GM12878 (cell line): ENCODE measurements around the gene IMMP2L. TPM values are rescaled to one million over a fixed set of nuclear protein-coding genes. Genes with fewer than 3 reads are reported as not detected.
A peak's percentile ranks its signal among the peaks of the same experiment; 100 is the strongest.
"Not testable (repeated sequence)": the region's sequence is repeated elsewhere in the genome, so short reads cannot be mapped to it uniquely, and the experiment has no call there.

Experiments
- ATAC-seq: fragments of 200-7000 bp; cut with Tn5 transposase; 3 replicates; pipeline ENCODE4 v1.9.1; 2020; ENCODE audit warnings: mild to moderate bottlenecking, moderate library complexity
- BruUV-seq: library from RNA; stranded (reverse); fragments of 400-500 nt; replicated peaks from 2 replicates; lab custom pipeline; 2021; lab: Mats Ljungman, UMichigan
- CTCF ChIA-PET: fragments of 300-600 bp; sonication (Branson Sonifier 250); formaldehyde crosslinking; extraction: SDS; loops from one replicate; lab custom pipeline; 2021; ENCODE audit warnings: inconsistent platforms; lab: Yijun Ruan, JAX
- POLR2A ChIA-PET: fragments of 350-600 bp; formaldehyde crosslinking; extraction: SDS; loops from one replicate; lab custom pipeline; 2021; ENCODE audit warnings: inconsistent platforms; lab: Charles Lee
- RAD21 ChIA-PET: fragments of 300-600 bp; sonication (Branson Sonifier 250); formaldehyde crosslinking; loops from one replicate; lab custom pipeline; 2023; ENCODE audit warnings: antibody characterized with exemption; ENCODE audit not compliant: unreplicated experiment; lab: Charles Lee
- SMC1A ChIA-PET: fragments of 300-600 bp; sonication (Branson Sonifier 250); formaldehyde crosslinking; loops from one replicate; lab custom pipeline; 2023; ENCODE audit not compliant: unreplicated experiment, uncharacterized antibody; lab: Charles Lee
- DNase-seq: peaks from one replicate; pipeline ENCODE4 v3.0.0-alpha.2; 2011; ENCODE audit warnings: low read depth, low spot score
- FAIRE-seq: peaks from 3 replicates; lab custom pipeline; 2011; peaks lifted over from hg19 to GRCh38; lab: Jason Lieb, UNC
- H2AFZ ChIP-seq: 2 replicates; pipeline ENCODE4 v1.6.0; 2011; ENCODE audit warnings: low read depth, low read length, control low read depth; ENCODE audit not compliant: control insufficient read depth
- H3K27ac ChIP-seq: 2 replicates; pipeline ENCODE4 v1.5.1; 2011; ENCODE audit warnings: control low read depth; ENCODE audit not compliant: control insufficient read depth, insufficient read depth
- H3K27me3 ChIP-seq, 2 experiments: replicated peaks in 1 of 2; 2 replicates each; pipeline versions ENCODE4 v1.6.0 to v1.6.1; 2011; ENCODE audit warnings: low read length in 1 of 2; ENCODE audit not compliant: control insufficient read depth in 2 of 2, insufficient read depth in 2 of 2
- H3K36me3 ChIP-seq, 2 experiments: 2 replicates each; pipeline ENCODE4 v1.5.1; 2011; ENCODE audit warnings: low read length in 1 of 2; ENCODE audit not compliant: control insufficient read depth in 2 of 2, insufficient read depth in 2 of 2
- H3K4me1 ChIP-seq: 2 replicates; pipeline ENCODE4 v1.6.1; 2011; ENCODE audit warnings: mild to moderate bottlenecking, low read length, moderate library complexity, mixed read lengths; ENCODE audit not compliant: control insufficient read depth, insufficient read depth
- H3K4me2 ChIP-seq: 2 replicates; pipeline ENCODE4 v1.6.0; 2011; ENCODE audit warnings: control low read depth; ENCODE audit not compliant: control insufficient read depth, insufficient read depth
- H3K4me3 ChIP-seq: fragments of 200-600 bp; sonication (generic); 2 replicates; pipeline ENCODE4 v1.5.1; 2016
- H3K79me2 ChIP-seq: 2 replicates; pipeline ENCODE4 v1.6.0; 2011; ENCODE audit warnings: low read length; ENCODE audit not compliant: control insufficient read depth, insufficient read depth
- H3K9ac ChIP-seq: 2 replicates; pipeline ENCODE4 v1.8.0; 2011; ENCODE audit warnings: low read length, control low read depth, mixed read lengths; ENCODE audit not compliant: control insufficient read depth, insufficient read depth
- H3K9me3 ChIP-seq: replicated peaks from 3 replicates; pipeline ENCODE4 v1.5.1; 2011; ENCODE audit warnings: mild to moderate bottlenecking, low read length; ENCODE audit not compliant: control insufficient read depth, insufficient read depth
- H4K20me1 ChIP-seq: 2 replicates; pipeline ENCODE4 v1.6.0; 2011; ENCODE audit not compliant: control insufficient read depth, insufficient read depth
- CHD1 ChIP-seq: IDR thresholded peaks from 2 replicates; pipeline ENCODE4 v1.6.1; 2012; ENCODE audit warnings: low read depth, low read length, improper control_type of control experiment
- JUNB ChIP-seq: IDR thresholded peaks from 2 replicates; pipeline ENCODE4 v1.6.1; 2016; ENCODE audit warnings: antibody characterized with exemption, mild to moderate bottlenecking
- MTA3 ChIP-seq: IDR thresholded peaks from 2 replicates; pipeline ENCODE4 v1.6.1; 2012; ENCODE audit warnings: low read length, inconsistent platforms, borderline replicate concordance
- RAD21 ChIP-seq: IDR thresholded peaks from 2 replicates; pipeline ENCODE4 v1.6.1; 2011; ENCODE audit warnings: mild to moderate bottlenecking, low read depth, low read length, moderate library complexity; ENCODE audit not compliant: insufficient read depth
- YBX1 ChIP-seq: fragments of 450-650 bp; IDR thresholded peaks from 2 replicates; pipeline ENCODE4 v1.6.1; 2016; ENCODE audit warnings: antibody characterized with exemption
- YY1 ChIP-seq: IDR thresholded peaks from 2 replicates; pipeline ENCODE4 v1.6.1; 2011; ENCODE audit warnings: low read depth, mild to moderate bottlenecking, low read length
- WGBS: methylation state at CpG from one replicate; pipeline ENCODE4 v1.1.6; 2016; ENCODE audit warnings: low lambda C conversion rate; ENCODE audit not compliant: insufficient replicate concordance, insufficient coverage; ENCODE audit errors: missing lambda C conversion rate; 5-methylcytosine and 5-hydroxymethylcytosine counted together
- in situ Hi-C: fragments of 300-500 bp; cut with MboI; formaldehyde crosslinking; loops from 9 replicates; pipeline ENCODE4 v1.14.3; 2018; ENCODE audit warnings: mixed read lengths
- intact Hi-C: fragments of 100-400 bp; cut with micrococcal nuclease; formaldehyde crosslinking; loops from one replicate; pipeline ENCODE4 v1.14.2; 2022; ENCODE audit not compliant: unreplicated experiment
- polyA plus RNA-seq, 11 experiments: library from polyadenylated mRNA; depleted of rRNA in 4 of 11; unstranded in 6 of 11; stranded (reverse) in 5 of 11; fragments of >200 nt; fragmentation: Nextera tagmentation in 4 of 11; fragmentation: Illumina TruSeq in 1 of 11; extraction: Ambion mirVana in 4 of 11; extraction: Trizol in 1 of 11; gene quantifications; 1 replicate in 1 of 11; 2 replicates in 10 of 11; pipeline versions ENCODE4 v1.2.1 to v1.2.3, GENCODE V29; 2011 to 2016; ENCODE audit warnings: inconsistent platforms in 2 of 11, missing spikeins in 2 of 11, low read depth in 1 of 11
- total RNA-seq, 4 experiments: library from RNA; depleted of rRNA in 3 of 4; stranded (reverse); fragments of >200 nt in 3 of 4; fragmentation: Illumina TruSeq in 1 of 4; extraction: Trizol in 1 of 4; gene quantifications; 2 replicates each; pipeline versions ENCODE4 v1.2.1 to v1.2.3, GENCODE V29; 2013 to 2021
- TF ChIP-seq, protein P1 (sequence below): IDR thresholded peaks from 2 replicates; pipeline ENCODE4 v1.6.1; 2012; ENCODE audit warnings: mild to moderate bottlenecking, low read depth, low read length
- TF ChIP-seq, protein P2 (sequence below): fragments of 150-350 bp; IDR thresholded peaks from 2 replicates; pipeline ENCODE4 v1.6.1; 2014; ENCODE audit warnings: mild to moderate bottlenecking, low read depth, low read length

Gene IMMP2L
- total and polyA plus RNA-seq, 10 of the 15 experiments (the other 5 are each of a cell fraction or from before 2014, with no cell fraction given): 12.6 to 46.3 (median 19.6) TPM

DNA sequence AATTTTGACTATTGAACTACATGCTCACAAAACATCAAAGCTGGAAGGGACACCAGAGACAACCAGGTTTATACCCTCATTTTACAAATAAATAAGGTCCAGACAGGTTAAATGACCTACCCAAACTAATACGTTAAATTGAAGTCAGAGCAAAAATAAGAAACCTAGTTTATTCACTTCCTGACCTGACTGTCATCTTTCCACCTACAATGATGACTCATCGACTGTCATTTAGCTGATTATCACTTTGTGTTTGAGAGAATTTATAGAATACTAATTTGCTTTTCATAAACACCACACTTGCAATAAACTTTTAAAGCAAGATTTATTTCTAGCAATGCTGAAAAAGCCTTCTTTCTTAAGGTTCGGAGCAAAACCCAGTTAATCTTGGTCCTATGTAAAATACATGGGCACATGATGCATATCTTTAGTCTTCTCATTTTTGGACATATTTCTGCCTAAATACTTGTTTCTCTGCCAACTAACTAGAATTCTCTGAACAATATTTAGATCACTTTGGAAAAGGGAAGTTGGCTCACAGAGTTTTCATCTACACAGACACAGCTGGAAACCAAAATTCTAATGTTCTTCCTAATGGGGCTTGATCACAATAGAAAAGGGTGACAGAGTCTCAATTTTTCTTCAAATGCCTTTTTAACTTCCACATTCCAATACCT is 488.1 kb downstream of the IMMP2L start:
- ChIA-PET RAD21 (no interaction called here), CTCF (no interaction called here), SMC1A (interaction anchor here (0.6 to 1.4 kb wide), 4 partner anchors 9 to 82 kb away, joined by 3 to 6 read pairs (median 4); no protein-coding TSS in a partner anchor), POLR2A (no interaction called here)
- no peak for TF ChIP-seq MTA3
- no peak for TF ChIP-seq RAD21
- TF ChIP-seq YY1: no peak
- peak; percentile 14; the same call in 1 of the 2 replicates for TF ChIP-seq JUNB
- TF ChIP-seq, protein P1, sequence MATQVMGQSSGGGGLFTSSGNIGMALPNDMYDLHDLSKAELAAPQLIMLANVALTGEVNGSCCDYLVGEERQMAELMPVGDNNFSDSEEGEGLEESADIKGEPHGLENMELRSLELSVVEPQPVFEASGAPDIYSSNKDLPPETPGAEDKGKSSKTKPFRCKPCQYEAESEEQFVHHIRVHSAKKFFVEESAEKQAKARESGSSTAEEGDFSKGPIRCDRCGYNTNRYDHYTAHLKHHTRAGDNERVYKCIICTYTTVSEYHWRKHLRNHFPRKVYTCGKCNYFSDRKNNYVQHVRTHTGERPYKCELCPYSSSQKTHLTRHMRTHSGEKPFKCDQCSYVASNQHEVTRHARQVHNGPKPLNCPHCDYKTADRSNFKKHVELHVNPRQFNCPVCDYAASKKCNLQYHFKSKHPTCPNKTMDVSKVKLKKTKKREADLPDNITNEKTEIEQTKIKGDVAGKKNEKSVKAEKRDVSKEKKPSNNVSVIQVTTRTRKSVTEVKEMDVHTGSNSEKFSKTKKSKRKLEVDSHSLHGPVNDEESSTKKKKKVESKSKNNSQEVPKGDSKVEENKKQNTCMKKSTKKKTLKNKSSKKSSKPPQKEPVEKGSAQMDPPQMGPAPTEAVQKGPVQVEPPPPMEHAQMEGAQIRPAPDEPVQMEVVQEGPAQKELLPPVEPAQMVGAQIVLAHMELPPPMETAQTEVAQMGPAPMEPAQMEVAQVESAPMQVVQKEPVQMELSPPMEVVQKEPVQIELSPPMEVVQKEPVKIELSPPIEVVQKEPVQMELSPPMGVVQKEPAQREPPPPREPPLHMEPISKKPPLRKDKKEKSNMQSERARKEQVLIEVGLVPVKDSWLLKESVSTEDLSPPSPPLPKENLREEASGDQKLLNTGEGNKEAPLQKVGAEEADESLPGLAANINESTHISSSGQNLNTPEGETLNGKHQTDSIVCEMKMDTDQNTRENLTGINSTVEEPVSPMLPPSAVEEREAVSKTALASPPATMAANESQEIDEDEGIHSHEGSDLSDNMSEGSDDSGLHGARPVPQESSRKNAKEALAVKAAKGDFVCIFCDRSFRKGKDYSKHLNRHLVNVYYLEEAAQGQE: no peak
- no peak for TF ChIP-seq CHD1
- TF ChIP-seq, protein P2, sequence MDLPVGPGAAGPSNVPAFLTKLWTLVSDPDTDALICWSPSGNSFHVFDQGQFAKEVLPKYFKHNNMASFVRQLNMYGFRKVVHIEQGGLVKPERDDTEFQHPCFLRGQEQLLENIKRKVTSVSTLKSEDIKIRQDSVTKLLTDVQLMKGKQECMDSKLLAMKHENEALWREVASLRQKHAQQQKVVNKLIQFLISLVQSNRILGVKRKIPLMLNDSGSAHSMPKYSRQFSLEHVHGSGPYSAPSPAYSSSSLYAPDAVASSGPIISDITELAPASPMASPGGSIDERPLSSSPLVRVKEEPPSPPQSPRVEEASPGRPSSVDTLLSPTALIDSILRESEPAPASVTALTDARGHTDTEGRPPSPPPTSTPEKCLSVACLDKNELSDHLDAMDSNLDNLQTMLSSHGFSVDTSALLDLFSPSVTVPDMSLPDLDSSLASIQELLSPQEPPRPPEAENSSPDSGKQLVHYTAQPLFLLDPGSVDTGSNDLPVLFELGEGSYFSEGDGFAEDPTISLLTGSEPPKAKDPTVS: no peak
- no peak for TF ChIP-seq YBX1
- 22% methylated on average over 3 of the region's 3 CpGs for WGBS
- Histone ChIP-seq H2AFZ (no peak overlapping the region), H3K4me2 (no peak overlapping the region), H3K4me1 (no peaks in the 10 kb centered on the region), H3K9me3 (no peaks in the 10 kb centered on the region), H3K4me3 (no peak overlapping the region), H3K9ac (no peak overlapping the region), H4K20me1 (no peaks in the 10 kb centered on the region), H3K27ac (no peak overlapping the region), H3K36me3 (no peaks in the 10 kb centered on the region), H3K79me2 (no peaks in the 10 kb centered on the region), H3K27me3 (no peaks in the 10 kb centered on the region)
- BruUV-seq: no TSS peak
- no peak for FAIRE-seq
- ATAC-seq: peak; percentile 36
- no peak for DNase-seq
- intact Hi-C loops (no loop called here), in situ Hi-C loops (no loop called here)

DNA sequence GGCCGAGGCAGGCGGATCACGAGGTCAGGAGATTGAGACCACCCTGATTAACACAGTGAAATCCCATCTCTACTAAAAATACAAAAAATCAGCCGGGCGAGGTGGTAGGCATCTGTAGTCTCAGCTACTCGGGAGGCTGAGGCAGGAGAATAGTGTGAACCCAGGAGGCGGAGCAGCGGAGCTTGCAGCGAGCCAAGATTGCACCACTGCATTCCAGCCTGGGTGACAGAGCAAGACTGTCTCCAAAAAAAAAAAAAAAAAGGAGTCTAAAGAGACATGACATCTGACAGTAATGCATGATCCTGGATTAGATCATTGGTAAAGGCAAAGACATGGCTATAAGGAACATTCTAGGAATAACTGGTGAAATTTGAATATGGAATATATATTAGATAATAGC is 489.6 kb downstream of the IMMP2L start:
- DNase-seq, BruUV-seq, FAIRE-seq, H4K20me1 ChIP-seq, intact Hi-C loops, H2AFZ ChIP-seq, SMC1A ChIA-PET, ATAC-seq, POLR2A ChIA-PET, H3K4me2 ChIP-seq, H3K27ac ChIP-seq, H3K27me3 ChIP-seq, H3K4me3 ChIP-seq, in situ Hi-C loops, H3K9ac ChIP-seq, CTCF ChIA-PET, H3K79me2 ChIP-seq, H3K4me1 ChIP-seq, H3K9me3 ChIP-seq, H3K36me3 ChIP-seq: not testable (repeated sequence)
- 74% methylated on average over 8 of the region's 9 CpGs for WGBS
- RAD21 ChIA-PET: interaction anchor here (0.7 kb wide), 1 partner anchor 27 kb away, joined by 4 read pairs; no protein-coding TSS in a partner anchor
